ENCODE results near the gene BTN2A1. TPM values are rescaled to one million over a fixed set of nuclear protein-coding genes. Genes with fewer than 3 reads are reported as not detected.

BTN2A1 gene
- total and polyA plus RNA-seq, 9 of the 15 experiments (the other 6 are each of a cell fraction or from before 2014, with no cell fraction given), result 6.7 to 22.1 (median 16.4) TPM

- TF ChIP-seq TFE3 (CRISPR knock-in tag; IDR thresholded peaks at IDR 0.05) (no peak), SP1 (CRISPR knock-in tag; IDR thresholded peaks at IDR 0.05) (peak; percentile 42; the same call in 1 of the 2 replicates), ELK1 (CRISPR knock-in tag; IDR thresholded peaks at IDR 0.05) (no peak), ELK3 (CRISPR knock-in tag; IDR thresholded peaks at IDR 0.05) (no peak), CGGBP1 (CRISPR knock-in tag; IDR thresholded peaks at IDR 0.05) (peak; percentile 29; the same call in 1 of the 2 replicates), EP400 (IDR thresholded peaks at IDR 0.05) (peak; percentile 74), NCOA6 (IDR thresholded peaks at IDR 0.05) (no peak), ARNT (IDR thresholded peaks at IDR 0.05) (no peak), FIP1L1 (IDR thresholded peaks at IDR 0.05; ENCODE audit: low read depth, low read length, poor library complexity, severe bottlenecking) (no peak), ELF1 (tag; IDR thresholded peaks at IDR 0.05) (peak; percentile 60; the same call in 1 of the 2 replicates), ARID4B (CRISPR knock-in tag; IDR thresholded peaks at IDR 0.05) (peak; percentile 68; the same call in 1 of the 2 replicates), DPF2 (IDR thresholded peaks at IDR 0.05) (0 out of 2 replicates have a peak, but pooled peaks have one; percentile 7), AFF4 (CRISPR knock-in tag; IDR thresholded peaks at IDR 0.05) (0 out of 2 replicates have a peak, but pooled peaks have one; percentile 50), BACH1 (tag; IDR thresholded peaks at IDR 0.05) (no peak)
Observed at GRCh38 chr6:26457806-26458688, at the start of gene BTN2A1 (continued).
